H1 (cell line): ENCODE results near the gene ASTN2. TPM values are rescaled to one million over a fixed set of nuclear protein-coding genes. Genes with fewer than 3 reads are reported as not detected.

Source experiments
- CTCF ChIA-PET: fragments of 300-600 bp; sonication (Branson Sonifier 250); formaldehyde crosslinking; loops from one replicate; lab custom pipeline; 2021; ENCODE audit not compliant: partially characterized antibody; lab: Charles Lee
- POLR2A ChIA-PET: fragments of 300-600 bp; sonication (Branson Sonifier 250); formaldehyde crosslinking; loops from one replicate; lab custom pipeline; 2021; ENCODE audit warnings: inconsistent platforms; ENCODE audit not compliant: partially characterized antibody; lab: Charles Lee
- DNase-seq, 2 experiments: peaks; one replicate each; pipeline versions ENCODE4 v3.0.0 to v3.0.0-alpha.2; 2010 to 2022; ENCODE audit warnings: low spot score in 2 of 2, low read depth in 1 of 2, mixed read lengths in 1 of 2
- FAIRE-seq: peaks from 2 replicates; lab custom pipeline; 2011; peaks lifted over from hg19 to GRCh38; lab: Jason Lieb, UNC
- H2AFZ ChIP-seq: 2 replicates; pipeline ENCODE4 v1.8.1; 2012; ENCODE audit warnings: low read length, inconsistent platforms
- H2AK5ac ChIP-seq: 2 replicates; pipeline ENCODE4 v1.6.1; 2013; ENCODE audit warnings: low read depth, low read length
- H2BK120ac ChIP-seq: replicated peaks from 2 replicates; pipeline ENCODE3; 2013; ENCODE audit warnings: low read depth, low read length, inconsistent platforms
- H2BK12ac ChIP-seq: 2 replicates; pipeline ENCODE4 v1.6.1; 2013; ENCODE audit warnings: low read depth, low read length
- H2BK15ac ChIP-seq: 2 replicates; pipeline ENCODE4 v1.6.1; 2013; ENCODE audit warnings: low read length
- H2BK20ac ChIP-seq: 2 replicates; pipeline ENCODE4 v1.6.1; 2013; ENCODE audit warnings: low read length
- H2BK5ac ChIP-seq: 2 replicates; pipeline ENCODE4 v1.6.1; 2013; ENCODE audit warnings: low read depth, low read length
- H3K14ac ChIP-seq: 2 replicates; pipeline ENCODE4 v1.6.1; 2013; ENCODE audit warnings: inconsistent platforms; ENCODE audit not compliant: insufficient read length
- H3K18ac ChIP-seq: 2 replicates; pipeline ENCODE4 v1.6.1; 2013; ENCODE audit warnings: low read length; ENCODE audit errors: extremely low read depth
- H3K23ac ChIP-seq: 2 replicates; pipeline ENCODE4 v1.6.1; 2013; ENCODE audit warnings: inconsistent platforms; ENCODE audit not compliant: insufficient read length
- H3K23me2 ChIP-seq: 2 replicates; pipeline ENCODE4 v1.6.1; 2013; ENCODE audit warnings: low read depth, low read length
- H3K27ac ChIP-seq: 2 replicates; pipeline ENCODE4 v1.6.1; 2011; ENCODE audit warnings: low read depth, low read length, inconsistent platforms
- H3K27me3 ChIP-seq, 4 experiments: replicated peaks in 1 of 4; 1 replicate in 1 of 4; 2 replicates in 3 of 4; pipeline versions ENCODE4 v1.6.1 to v1.8.1; 2011 to 2013; ENCODE audit warnings: low read length in 3 of 4, mild to moderate bottlenecking in 3 of 4, inconsistent platforms in 2 of 4, mixed read lengths in 2 of 4, moderate library complexity in 1 of 4; ENCODE audit not compliant: control insufficient read depth in 3 of 4, insufficient read depth in 3 of 4; ENCODE audit errors: extremely low read depth in 1 of 4
- H3K36me3 ChIP-seq, 4 experiments: 2 replicates each; pipeline versions ENCODE4 v1.6.1 to v1.8.1; 2011 to 2013; ENCODE audit warnings: mild to moderate bottlenecking in 4 of 4, low read length in 3 of 4, moderate library complexity in 2 of 4, control low read depth in 1 of 4, inconsistent platforms in 1 of 4; ENCODE audit not compliant: insufficient read depth in 4 of 4, control insufficient read depth in 2 of 4
- H3K4ac ChIP-seq: replicated peaks from 2 replicates; pipeline ENCODE3; 2013; ENCODE audit warnings: low read length, low read depth, mixed read lengths, inconsistent platforms; ENCODE audit not compliant: insufficient read length
- H3K4me1 ChIP-seq, 4 experiments: replicated peaks in 1 of 4; 1 replicate in 1 of 4; 2 replicates in 3 of 4; pipeline versions ENCODE4 v1.6.1 to v1.8.1; 2011 to 2013; ENCODE audit warnings: low read length in 3 of 4, inconsistent platforms in 2 of 4, mixed read lengths in 1 of 4; ENCODE audit not compliant: insufficient read depth in 4 of 4, control insufficient read depth in 3 of 4
- H3K4me2 ChIP-seq, 2 experiments: 2 replicates each; pipeline versions ENCODE4 v1.6.1 to v1.8.1; 2011 to 2013; ENCODE audit warnings: low read depth in 2 of 2, low read length in 2 of 2, control low read depth in 1 of 2, inconsistent platforms in 1 of 2, mild to moderate bottlenecking in 1 of 2; ENCODE audit not compliant: insufficient read depth in 1 of 2
- H3K4me3 ChIP-seq, 4 experiments: fragments of 200-600, 300-600 bp in 1 of 4; sonication (generic), shearing (Covaris generic), sonication (Bioruptor Twin) in 1 of 4; 2 replicates each; pipeline versions ENCODE4 v1.5.1 to v1.8.1; 2011 to 2016; ENCODE audit warnings: low read length in 4 of 4, low read depth in 3 of 4, control low read depth in 2 of 4, inconsistent platforms in 2 of 4, mild to moderate bottlenecking in 2 of 4, mixed read lengths in 1 of 4, moderate library complexity in 1 of 4; ENCODE audit not compliant: insufficient read depth in 2 of 4; ENCODE audit errors: extremely low read depth in 1 of 4
- H3K56ac ChIP-seq: replicated peaks from 2 replicates; pipeline ENCODE3; 2013; ENCODE audit warnings: low read depth, mild to moderate bottlenecking, mixed read lengths, low read length, inconsistent platforms; ENCODE audit not compliant: insufficient read length
- H3K79me1 ChIP-seq: 2 replicates; pipeline ENCODE4 v1.6.1; 2013; ENCODE audit warnings: low read depth, low read length, control low read depth
- H3K79me2 ChIP-seq, 2 experiments: 2 replicates each; pipeline versions ENCODE4 v1.6.1 to v1.8.1; 2012 to 2013; ENCODE audit warnings: low read length in 2 of 2, mild to moderate bottlenecking in 2 of 2, inconsistent platforms in 1 of 2; ENCODE audit not compliant: insufficient read depth in 2 of 2, control insufficient read depth in 1 of 2
- H3K9ac ChIP-seq, 4 experiments: replicated peaks in 1 of 4; 1 replicate in 1 of 4; 2 replicates in 3 of 4; pipeline versions ENCODE4 v1.6.1 to v1.8.1; 2011 to 2013; ENCODE audit warnings: low read depth in 3 of 4, low read length in 3 of 4, control low read depth in 2 of 4, mild to moderate bottlenecking in 2 of 4, moderate library complexity in 2 of 4, inconsistent platforms in 1 of 4; ENCODE audit errors: extremely low read depth in 1 of 4
- H3K9me3 ChIP-seq, 2 experiments: 2 replicates each; pipeline versions ENCODE4 v1.6.1 to v1.8.1; 2012 to 2013; ENCODE audit warnings: mild to moderate bottlenecking in 2 of 2, moderate library complexity in 2 of 2, control low read depth in 1 of 2, inconsistent platforms in 1 of 2, low read depth in 1 of 2, low read length in 1 of 2, mixed read lengths in 1 of 2; ENCODE audit not compliant: insufficient read depth in 2 of 2
- H4K20me1 ChIP-seq, 2 experiments: replicated peaks in 1 of 2; 2 replicates each; pipeline versions ENCODE3 to v1.8.1; 2011 to 2013; ENCODE audit warnings: inconsistent platforms in 2 of 2, low read length in 2 of 2, mild to moderate bottlenecking in 1 of 2; ENCODE audit not compliant: insufficient read depth in 2 of 2, control insufficient read depth in 1 of 2
- H4K5ac ChIP-seq: 2 replicates; pipeline ENCODE4 v1.6.1; 2013; ENCODE audit warnings: low read length, low read depth, mixed read lengths, inconsistent platforms; ENCODE audit not compliant: insufficient read length
- H4K8ac ChIP-seq: 2 replicates; pipeline ENCODE4 v1.8.0; 2013; ENCODE audit warnings: mild to moderate bottlenecking, moderate library complexity, low read length, inconsistent platforms; ENCODE audit not compliant: insufficient read depth; ENCODE audit errors: extremely low read depth
- H4K91ac ChIP-seq: replicated peaks from 2 replicates; pipeline ENCODE3; 2013; ENCODE audit warnings: low read length, mixed read lengths, inconsistent platforms; ENCODE audit not compliant: insufficient read length
- CREB1 ChIP-seq: IDR thresholded peaks from 2 replicates; pipeline ENCODE4 v1.6.1; 2012; ENCODE audit warnings: inconsistent platforms
- EP300 ChIP-seq, 2 experiments: IDR thresholded peaks; 1 replicate in 1 of 2; 2 replicates in 1 of 2; pipeline ENCODE4 v1.6.1; 2011 to 2012; ENCODE audit warnings: low read depth in 2 of 2, low read length in 2 of 2, mild to moderate bottlenecking in 2 of 2, borderline replicate concordance in 1 of 2, inconsistent platforms in 1 of 2, moderate library complexity in 1 of 2
- POLR2AphosphoS5 ChIP-seq: IDR thresholded peaks from 2 replicates; pipeline ENCODE4 v1.6.1; 2011; ENCODE audit warnings: low read depth, low read length
- TBP ChIP-seq: IDR thresholded peaks from 2 replicates; pipeline ENCODE4 v1.6.1; 2011; ENCODE audit warnings: low read depth, low read length, improper control_type of control experiment
- WGBS, 2 experiments: shearing (Covaris generic) in 1 of 2; methylation state at CpG; one replicate each; pipeline versions ENCODE4 v1.1.6 to v1.1.7; 2013 to 2015; ENCODE audit warnings: low lambda C conversion rate in 2 of 2, mixed read lengths in 2 of 2, inconsistent platforms in 1 of 2, low coverage in 1 of 2, missing lambda C conversion rate in 1 of 2; ENCODE audit not compliant: insufficient replicate concordance in 2 of 2, insufficient coverage in 1 of 2, insufficient read length in 1 of 2; ENCODE audit errors: extremely low coverage in 1 of 2, missing lambda C conversion rate in 1 of 2; 5-methylcytosine and 5-hydroxymethylcytosine counted together
- polyA plus RNA-seq, 7 experiments: library from polyadenylated mRNA; depleted of rRNA in 3 of 7; stranded (reverse) in 5 of 7; unstranded in 2 of 7; fragments of >200 nt in 5 of 7; fragments of 200-250 nt in 2 of 7; gene quantifications; 1 replicate in 5 of 7; 2 replicates in 1 of 7; 4 replicates in 1 of 7; pipeline versions ENCODE4 v1.2.1 to v1.2.3, GENCODE V29; 2011 to 2013; ENCODE audit warnings: missing spikeins in 2 of 7, mixed read lengths in 2 of 7
- total RNA-seq: library from RNA; stranded (reverse); fragmentation: NEBNext Ultra II Directional; extraction: Animal tissue kit (Norgen Biotek cat#: 25700); gene quantifications from 2 replicates; pipeline ENCODE4 v1.2.1, GENCODE V29; 2021

ASTN2 gene
- total and polyA plus RNA-seq, 2 of the 8 experiments (the other 6 are each of a cell fraction or from before 2014, with no cell fraction given), result 8.2 to 13.7 TPM

GRCh38 chr9:116741742-116742141 lies 673.1 kb downstream of the ASTN2 start:
- POLR2A ChIA-PET, result no interaction called here

More at GRCh38 chr9:116741742-116742141, 673.1 kb downstream of the ASTN2 start:
- H3K4ac ChIP-seq, result no peak overlapping the region
- TF ChIP-seq EP300 (IDR thresholded peaks at IDR 0.05; ENCODE audit: borderline replicate concordance in 1 of 2, low read depth in 2 of 2, low read length in 2 of 2) (no peak), POLR2AphosphoS5 (no peak), TBP (no peak), CREB1 (no peak)
- H2BK20ac ChIP-seq, result no peak overlapping the region
- H3K9ac ChIP-seq, result no peak overlapping the region
- peaks cover 0 to 9% (median 5%) of the 10 kb centered on the region in 4 experiments; a peak in 2 of 7 replicates for H3K4me1 ChIP-seq
- 97% methylated on average over 2 of the region's 2 CpGs; no CpG with 5 or more reads in 1 of the 2 experiments for WGBS, 2 experiments
- H4K91ac ChIP-seq, result no peak overlapping the region
- DNase-seq, result no peak
- H3K79me2 ChIP-seq, result no peaks in the 10 kb centered on the region
- no peaks in the 10 kb centered on the region for H3K27me3 ChIP-seq
- H3K23ac ChIP-seq, result no peak overlapping the region
- no peaks in the 10 kb centered on the region for H3K79me1 ChIP-seq
- H4K8ac ChIP-seq, result no peak overlapping the region
- H3K14ac ChIP-seq, result no peak overlapping the region
- no peaks in the 10 kb centered on the region; the same call in 1 of the 2 replicates for H3K23me2 ChIP-seq
- no peak overlapping the region for H2BK120ac ChIP-seq
- H2BK12ac ChIP-seq, result no peak overlapping the region
- H3K4me2 ChIP-seq, result 0 out of 4 replicates have a peak overlapping the region, but pooled peaks of 1 of the 2 experiments have one; percentile 18
- H2BK5ac ChIP-seq, result 0 out of 2 replicates have a peak overlapping the region, but pooled peaks have one; percentile 1
- no peak overlapping the region for H2AK5ac ChIP-seq
- no peak overlapping the region for H2AFZ ChIP-seq
- no peak overlapping the region for H3K27ac ChIP-seq
- CTCF ChIA-PET, result interaction anchor here (1.5 to 11.9 kb wide), 4 partner anchors 44 to 670 kb away, joined by 5 to 308 read pairs (median 6); no protein-coding TSS in a partner anchor
- H3K56ac ChIP-seq, result no peak overlapping the region
- no peaks in the 10 kb centered on the region for H3K9me3 ChIP-seq
- H2BK15ac ChIP-seq, result no peak overlapping the region
- H4K5ac ChIP-seq, result no peak overlapping the region
- H3K4me3 ChIP-seq, result no peak overlapping the region
- H4K20me1 ChIP-seq, result no peaks in the 10 kb centered on the region
- FAIRE-seq, result no peak
- no peaks in the 10 kb centered on the region for H3K36me3 ChIP-seq
- H3K18ac ChIP-seq, result no peak overlapping the region
